Cerebellar nuclear complex (tissue), 1 donor: ENCODE data around the gene LMX1B.
"Not testable (repeated sequence)": the region's sequence is repeated elsewhere in the genome, so short reads cannot be mapped to it uniquely, and the experiment has no call there.

Experiments used
- DNase-seq, 2 experiments: peaks; one replicate each; lab custom pipeline; 2025; lab: John Stamatoyannopoulos, UW

The LMX1B gene

GRCh38 chr9:126613651-126614050 is at the start of gene LMX1B:
LMX1B (plus strand) TSS chr9:126613928; CDS start chr9:126614450, 522 bp downstream.
- no peak for DNase-seq

GRCh38 chr9:126564128-126564527 is 49.6 kb upstream of the LMX1B start:
- no peak for DNase-seq

DNA sequence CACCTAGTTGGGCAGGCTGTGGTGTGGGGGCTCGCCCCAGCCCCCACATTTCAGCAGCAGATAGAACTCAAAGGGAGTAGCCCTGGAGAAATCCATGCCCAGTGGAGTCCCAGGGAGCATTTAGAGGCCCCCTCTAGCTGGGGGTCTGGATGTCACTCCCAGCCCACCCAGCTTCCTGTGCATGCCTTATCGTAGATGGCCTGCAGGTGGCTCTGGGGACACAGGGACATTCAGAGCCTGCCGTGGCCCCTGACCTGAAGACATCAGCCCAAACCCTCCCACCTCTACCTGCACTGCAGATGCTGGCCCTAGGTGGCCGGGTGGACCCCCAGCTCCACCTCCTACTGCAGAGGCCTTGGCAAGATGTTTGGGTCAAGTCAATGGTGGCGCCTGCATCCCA is 49.0 kb upstream of the LMX1B start:
- no peak for DNase-seq

GRCh38 chr9:126565336-126566128 is 48.2 kb upstream of the LMX1B start:
- DNase-seq, result no peak

DNA sequence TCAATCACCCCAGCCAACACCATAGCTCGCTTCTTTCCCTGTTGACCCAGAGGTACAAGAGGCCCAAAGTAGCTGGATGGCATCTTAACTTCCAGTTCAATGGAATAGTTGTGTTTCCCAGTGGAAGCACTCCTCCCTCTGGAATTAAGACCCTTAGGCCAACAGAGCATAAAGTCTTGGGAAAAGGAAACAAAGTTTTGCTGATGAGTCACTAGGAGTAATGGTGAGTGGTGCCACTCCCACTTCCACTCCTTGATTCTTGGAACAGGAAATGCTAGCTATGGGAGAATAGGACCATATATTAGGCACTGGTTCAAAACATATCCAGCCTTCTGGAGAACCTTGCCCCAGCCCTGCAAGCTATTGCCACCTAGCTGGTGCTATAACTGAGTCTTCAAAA is 44.7 kb upstream of the LMX1B start:
- DNase-seq, result no peak

DNA sequence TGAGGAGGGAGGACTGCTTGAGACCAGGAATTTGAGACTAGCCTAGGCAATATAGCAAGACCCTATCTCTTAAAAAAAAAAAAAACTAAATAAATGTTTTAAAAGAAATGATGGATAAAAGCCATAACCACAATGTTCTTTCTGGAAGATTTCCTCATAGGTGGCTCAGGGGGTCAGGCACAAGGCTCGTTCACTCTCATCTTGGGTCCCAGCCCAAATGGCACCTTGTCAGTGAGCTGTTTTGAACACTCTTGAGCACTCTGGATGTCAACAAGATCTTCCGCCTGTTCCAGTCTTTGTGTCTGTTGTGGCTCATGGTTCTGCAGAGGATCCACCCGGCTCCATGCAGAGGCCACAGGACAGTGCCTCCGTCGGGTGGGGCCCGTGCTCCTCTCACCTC is 35.7 kb upstream of the LMX1B start:
- DNase-seq, result no peak

- DNase-seq, result not testable (repeated sequence)
Observed at GRCh38 chr9:126580319-126580718, 33.4 kb upstream of the LMX1B start.

GRCh38 chr9:126581893-126582292 is 31.8 kb upstream of the LMX1B start:
- DNase-seq, result no peak

- DNase-seq, result no peak
Observed at GRCh38 chr9:126582427-126582826, 31.3 kb upstream of the LMX1B start.

- DNase-seq, result no peak
Observed at GRCh38 chr9:126583144-126583760, 30.5 kb upstream of the LMX1B start.

DNA sequence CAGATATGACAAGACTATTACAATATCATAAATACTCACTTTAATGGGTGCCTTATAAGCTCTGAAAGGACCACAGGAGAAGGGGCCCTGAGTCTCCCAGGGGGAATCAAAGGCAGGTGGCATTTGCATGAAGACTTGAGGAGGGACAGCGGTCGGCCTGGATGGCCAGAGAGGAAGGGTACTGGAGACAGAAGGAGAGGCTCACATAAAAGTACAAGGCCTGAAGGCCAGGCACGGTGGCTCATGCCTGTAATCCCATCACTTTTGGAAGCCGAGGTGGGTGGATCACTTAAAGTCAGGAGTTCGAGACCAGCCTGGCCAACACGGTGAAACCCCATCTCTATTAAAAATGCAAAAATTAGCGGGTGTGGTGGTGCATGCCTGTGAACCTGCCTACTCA is 29.1 kb upstream of the LMX1B start:
- no peak for DNase-seq

DNA sequence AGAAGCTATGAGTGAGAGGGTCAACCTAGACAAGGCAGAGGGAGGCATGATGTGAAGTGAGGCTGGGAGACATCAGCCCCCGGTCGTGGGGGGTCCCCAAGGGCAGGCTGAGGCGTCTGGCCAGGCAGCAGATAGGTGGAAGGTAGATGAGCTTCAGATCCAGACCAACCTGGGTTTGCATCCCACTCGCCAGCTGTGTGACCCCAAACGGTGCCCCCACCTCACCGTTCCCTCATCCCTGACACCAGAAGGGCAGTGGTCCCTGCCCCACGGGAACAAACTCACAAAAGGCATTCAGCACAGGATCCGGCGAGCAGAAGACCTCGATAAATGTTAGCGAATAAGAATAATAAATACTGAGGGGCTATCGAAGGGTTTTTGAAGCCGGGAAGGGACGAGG is 27.5 kb upstream of the LMX1B start:
- no peak for DNase-seq

DNA sequence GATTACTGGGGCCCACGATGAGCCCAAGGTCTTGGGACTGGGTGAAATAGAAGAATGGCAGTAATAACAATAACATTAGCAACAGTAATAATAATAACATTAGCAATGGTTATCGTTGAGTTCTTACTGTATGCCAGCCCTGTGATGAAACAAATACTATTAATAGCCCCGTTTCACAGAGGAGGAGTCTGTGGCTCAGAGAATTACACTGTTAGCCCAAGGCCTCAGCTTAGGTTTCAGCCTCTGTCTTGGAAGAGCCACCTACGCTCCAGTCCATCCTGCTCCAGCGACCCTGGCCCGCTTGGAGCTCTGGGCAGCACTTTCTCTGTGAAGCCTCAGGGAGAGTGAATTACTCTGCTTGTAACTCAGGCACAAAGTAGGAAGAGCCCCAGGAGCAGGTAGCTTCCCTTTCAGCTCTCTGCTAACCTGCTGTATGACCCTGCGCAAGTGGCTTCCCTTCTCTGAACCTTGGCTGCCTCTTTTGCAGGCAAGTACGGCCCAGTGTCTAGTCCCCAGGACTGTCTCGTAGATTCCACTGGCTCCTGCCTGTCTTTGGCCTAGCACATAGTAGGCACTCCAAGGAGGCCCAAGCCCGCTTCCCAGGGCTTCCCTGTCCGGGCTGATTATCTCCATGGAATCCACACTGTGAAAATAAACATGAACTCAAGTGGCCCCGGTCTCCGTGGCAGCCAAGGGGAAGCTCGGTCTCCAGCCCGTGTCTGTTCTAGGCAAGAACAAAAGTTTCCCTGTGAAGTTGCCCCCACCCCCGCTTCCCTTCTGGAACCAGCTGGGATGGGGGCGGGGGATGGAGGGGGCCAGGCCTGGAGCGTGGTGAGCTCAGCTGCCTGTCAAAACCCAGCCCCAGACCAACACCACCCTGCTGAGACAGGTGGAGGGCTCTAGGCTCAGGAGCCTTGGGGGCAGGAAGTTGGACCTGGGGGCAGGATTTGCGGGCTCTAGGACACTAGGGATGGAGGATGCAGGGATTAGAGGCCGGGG is 26.2 kb upstream of the LMX1B start:
- no peak for DNase-seq

DNA sequence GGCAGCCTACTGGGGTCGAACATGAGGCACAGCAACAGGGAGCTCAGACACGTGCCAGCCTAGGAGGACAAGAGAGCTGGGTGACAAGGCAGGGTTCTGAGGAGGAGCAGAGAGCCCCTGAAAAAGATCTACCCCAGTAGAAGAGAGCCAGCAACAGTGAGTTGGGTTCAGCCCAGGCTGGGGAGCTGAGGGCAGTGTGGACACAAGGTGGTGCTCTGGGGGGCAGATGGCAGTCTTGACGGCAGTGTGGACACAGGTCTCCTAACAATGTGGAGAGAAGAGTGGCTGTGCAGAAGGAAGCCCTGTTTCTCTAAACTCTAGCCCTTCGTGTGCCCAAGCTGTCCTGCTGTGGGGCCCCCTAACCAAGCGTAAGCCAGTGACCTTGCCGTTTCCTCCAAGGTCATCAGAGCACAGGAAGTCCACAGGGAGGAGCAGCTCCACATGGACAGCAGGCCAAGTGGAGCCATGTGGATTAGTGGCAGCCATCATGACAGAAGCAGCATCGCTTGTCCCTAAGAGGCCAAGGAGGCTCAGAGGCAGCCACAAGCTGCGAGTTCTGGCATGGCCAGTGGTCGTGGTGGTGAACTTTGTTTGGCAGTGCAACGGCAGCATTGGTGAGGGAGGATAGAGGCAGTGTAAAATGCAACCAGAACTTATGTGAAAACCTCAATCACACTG is 25.1 kb upstream of the LMX1B start:
- DNase-seq, result no peak

DNA sequence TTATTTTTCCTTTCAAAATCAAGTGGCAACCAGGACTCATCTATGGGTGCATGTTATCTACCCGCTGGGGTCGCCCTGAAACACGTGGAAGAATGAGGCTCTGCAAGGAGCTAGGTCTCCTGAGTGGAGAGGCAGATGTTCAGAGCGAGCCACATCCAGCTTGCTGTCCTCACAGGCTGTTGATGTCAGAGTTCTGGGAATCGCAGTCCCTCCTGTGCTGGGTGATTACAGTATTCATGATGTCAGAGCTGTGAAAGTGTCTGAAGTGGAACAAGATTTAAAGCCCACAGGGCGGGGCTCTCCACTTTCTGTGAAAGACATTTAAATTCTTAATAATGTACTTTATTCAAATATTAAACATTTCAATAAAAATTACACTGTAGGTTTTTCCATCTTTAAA is 24.4 kb upstream of the LMX1B start:
- DNase-seq, result no peak

- DNase-seq, result no peak
Observed at GRCh38 chr9:126591083-126591482, 22.6 kb upstream of the LMX1B start.

DNA sequence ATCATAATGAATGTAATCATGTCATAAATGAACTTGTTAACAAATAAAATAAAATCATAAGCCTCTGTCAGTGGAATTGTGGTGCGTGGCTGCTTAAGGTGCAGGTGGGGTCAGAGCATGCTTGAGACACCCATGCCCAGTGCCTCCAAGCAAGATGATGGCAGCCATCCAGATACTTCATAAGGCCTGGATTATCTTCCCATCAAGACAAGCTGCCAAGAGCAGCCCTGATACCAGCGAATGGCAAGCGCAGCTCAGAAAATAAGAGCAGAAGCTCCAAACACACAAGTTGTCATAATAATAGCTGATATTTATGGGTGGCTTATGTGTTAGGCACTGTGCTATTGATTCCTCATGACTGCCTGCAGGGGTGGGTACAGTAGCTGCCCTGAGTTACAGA is 21.8 kb upstream of the LMX1B start:
- DNase-seq, result no peak

DNA sequence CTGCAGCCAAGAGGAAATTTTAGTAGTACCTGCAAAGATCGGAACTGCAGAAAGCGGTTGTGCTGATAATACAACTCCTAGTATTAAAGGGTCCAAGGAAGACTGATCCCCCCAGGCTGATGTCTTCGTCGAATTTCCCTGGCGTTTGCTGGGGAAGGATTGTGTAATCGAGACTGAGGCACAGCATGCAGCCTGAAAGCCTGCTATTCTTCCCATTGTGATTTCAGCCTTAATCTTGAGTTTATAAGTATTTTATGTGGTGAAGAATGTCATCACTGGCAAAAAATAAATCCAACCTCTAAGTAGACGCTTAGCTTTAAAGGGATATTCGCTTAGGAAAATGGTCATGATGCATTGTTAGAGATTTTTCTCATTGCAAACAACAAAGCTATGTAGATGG is 21.3 kb upstream of the LMX1B start:
- DNase-seq, result no peak

DNA sequence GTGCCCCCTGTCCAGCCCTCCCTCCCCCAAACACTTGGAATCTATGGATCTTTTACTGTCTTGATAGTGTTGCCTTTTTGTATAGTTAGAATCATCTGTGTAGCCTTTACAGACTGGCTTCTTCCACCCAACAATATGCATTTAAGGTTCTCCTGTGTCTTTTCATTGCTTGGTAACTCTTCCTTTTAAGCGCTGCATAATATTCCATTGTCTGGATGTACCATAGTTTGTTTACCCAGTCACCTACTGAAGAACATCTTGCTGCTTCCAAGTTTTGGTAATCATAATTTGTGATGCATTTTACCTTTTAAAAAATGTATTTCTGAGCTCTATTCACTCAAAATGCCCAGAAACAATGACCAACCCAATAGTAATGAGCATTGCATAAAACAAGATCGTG is 17.7 kb upstream of the LMX1B start:
- DNase-seq, result no peak

- no peak for DNase-seq
Observed at GRCh38 chr9:126599047-126599650, 14.6 kb upstream of the LMX1B start.
